K562 (cell line): ENCODE results near the gene USP24. TPM values are rescaled to one million over a fixed set of nuclear protein-coding genes. Genes with fewer than 3 reads are reported as not detected.
A peak's percentile ranks its signal among the peaks of the same experiment; 100 is the strongest.

Experiments used
- EHMT2 ChIP-seq: fragments of 450-650 bp; IDR thresholded peaks from 2 replicates; pipeline ENCODE4 v1.6.1; 2018; ENCODE audit warnings: antibody characterized with exemption
- EP300 ChIP-seq: IDR thresholded peaks from 2 replicates; pipeline ENCODE4 v1.6.1; 2012; ENCODE audit warnings: low read length, improper control_type of control experiment
- HEY1 ChIP-seq: fragments of 250-450 bp; sonication (Bioruptor Pico); IDR thresholded peaks from 2 replicates; pipeline ENCODE4 v1.5.0; 2020; ENCODE audit warnings: mild to moderate bottlenecking, moderate library complexity, borderline replicate concordance
- L3MBTL2 ChIP-seq: fragments of 450-650 bp; IDR thresholded peaks from 2 replicates; pipeline ENCODE4 v1.6.1; 2016; ENCODE audit warnings: mild to moderate bottlenecking, moderate library complexity
- MEF2A ChIP-seq: IDR thresholded peaks from 2 replicates; pipeline ENCODE4 v1.6.1; 2011; ENCODE audit warnings: low read depth, mild to moderate bottlenecking, low read length, moderate library complexity; ENCODE audit not compliant: control insufficient read depth
- NFIC ChIP-seq: fragments of 450-650 bp; IDR thresholded peaks from 2 replicates; pipeline ENCODE4 v1.6.1; 2017; ENCODE audit warnings: mild to moderate bottlenecking, inconsistent platforms
- SOX6 ChIP-seq: fragments of 450-650 bp; IDR thresholded peaks from 2 replicates; pipeline ENCODE4 v1.6.1; 2014; ENCODE audit warnings: mild to moderate bottlenecking
- SPI1 ChIP-seq: IDR thresholded peaks from 2 replicates; pipeline ENCODE4 v1.6.1; 2011; ENCODE audit warnings: low read depth, low read length, control low read depth, borderline replicate concordance
- SRSF7 ChIP-seq: fragments of 200-400 bp; formaldehyde crosslinking; optimal IDR thresholded peaks from 2 replicates; pipeline ENCODE3; 2017; ENCODE audit warnings: mild to moderate bottlenecking, low read depth, low read length
- TAF7 ChIP-seq: fragments of 450-650 bp; IDR thresholded peaks from 2 replicates; pipeline ENCODE4 v1.6.1; 2016; ENCODE audit warnings: missing genetic modification characterization, missing compliant biosample characterization
- ZNF311 ChIP-seq: fragments of 250-450 bp; sonication (Bioruptor Pico); IDR thresholded peaks from 2 replicates; pipeline ENCODE4 v1.4.0; 2020; ENCODE audit warnings: mild to moderate bottlenecking, moderate library complexity
- ZNF384 ChIP-seq: IDR thresholded peaks from 2 replicates; pipeline ENCODE4 v1.6.1; 2012; ENCODE audit warnings: low read depth, low read length, improper control_type of control experiment
- ZNF644 ChIP-seq: fragments of 200-800 bp; sonication (Bioruptor generic); IDR thresholded peaks from 2 replicates; pipeline ENCODE4 v1.6.1; 2016; ENCODE audit warnings: low read depth, missing genetic modification characterization, missing compliant biosample characterization
- polyA plus RNA-seq, 8 experiments: library from polyadenylated mRNA; depleted of rRNA in 4 of 8; stranded (reverse) in 5 of 8; unstranded in 3 of 8; fragments of >200 nt; fragmentation: Nextera tagmentation in 2 of 8; fragmentation: Illumina TruSeq in 1 of 8; extraction: Ambion mirVana in 2 of 8; extraction: Trizol in 1 of 8; gene quantifications; 2 replicates each; pipeline versions ENCODE4 v1.2.1 to v1.2.3, GENCODE V29; 2011 to 2014; ENCODE audit warnings: inconsistent platforms in 1 of 8, missing spikeins in 1 of 8
- total RNA-seq, 7 experiments: library from RNA; depleted of rRNA in 6 of 7; stranded (reverse); fragments of >200 nt in 6 of 7; fragmentation: Illumina TruSeq in 2 of 7; extraction: Trizol in 2 of 7; gene quantifications; 2 replicates each; pipeline versions ENCODE4 v1.2.1 to v1.2.3, GENCODE V29; 2011 to 2021; ENCODE audit warnings: low replicate concordance in 1 of 7
- TF ChIP-seq, protein P1 (sequence below), 2 experiments: fragments of 450-650 bp in 1 of 2; sonication (generic) in 1 of 2; formaldehyde crosslinking in 1 of 2; IDR thresholded peaks in 1 of 2; conservative IDR thresholded peaks in 1 of 2; 2 replicates each; pipeline versions ENCODE4 v1.6.1 to v1.8.1; 2016 to 2023; ENCODE audit warnings: mild to moderate bottlenecking in 2 of 2, moderate library complexity in 2 of 2, inconsistent platforms in 1 of 2, missing genetic modification reagents in 1 of 2
- TF ChIP-seq, protein P2 (sequence below), 2 experiments: fragments of 150-350 bp in 1 of 2; IDR thresholded peaks; 2 replicates each; pipeline ENCODE4 v1.6.1; 2012 to 2016; ENCODE audit warnings: low read depth in 2 of 2, low read length in 2 of 2, mild to moderate bottlenecking in 1 of 2, moderate library complexity in 1 of 2
- TF ChIP-seq, protein P3 (sequence below), 2 experiments: IDR thresholded peaks; 2 replicates each; pipeline ENCODE4 v1.6.1; 2012; ENCODE audit warnings: improper control_type of control experiment in 2 of 2, low read depth in 2 of 2, low read length in 2 of 2, borderline replicate concordance in 1 of 2
- TF ChIP-seq, protein P4 (sequence below): fragments of 250-450 bp; sonication (Bioruptor Pico); IDR thresholded peaks from 2 replicates; pipeline ENCODE4 v1.5.0; 2021; ENCODE audit warnings: mild to moderate bottlenecking, borderline replicate concordance

The USP24 gene
- total and polyA plus RNA-seq, 9 of the 15 experiments (the other 6 are each of a cell fraction or from before 2014, with no cell fraction given) = 7.7 to 62.6 (median 36.8) TPM

DNA sequence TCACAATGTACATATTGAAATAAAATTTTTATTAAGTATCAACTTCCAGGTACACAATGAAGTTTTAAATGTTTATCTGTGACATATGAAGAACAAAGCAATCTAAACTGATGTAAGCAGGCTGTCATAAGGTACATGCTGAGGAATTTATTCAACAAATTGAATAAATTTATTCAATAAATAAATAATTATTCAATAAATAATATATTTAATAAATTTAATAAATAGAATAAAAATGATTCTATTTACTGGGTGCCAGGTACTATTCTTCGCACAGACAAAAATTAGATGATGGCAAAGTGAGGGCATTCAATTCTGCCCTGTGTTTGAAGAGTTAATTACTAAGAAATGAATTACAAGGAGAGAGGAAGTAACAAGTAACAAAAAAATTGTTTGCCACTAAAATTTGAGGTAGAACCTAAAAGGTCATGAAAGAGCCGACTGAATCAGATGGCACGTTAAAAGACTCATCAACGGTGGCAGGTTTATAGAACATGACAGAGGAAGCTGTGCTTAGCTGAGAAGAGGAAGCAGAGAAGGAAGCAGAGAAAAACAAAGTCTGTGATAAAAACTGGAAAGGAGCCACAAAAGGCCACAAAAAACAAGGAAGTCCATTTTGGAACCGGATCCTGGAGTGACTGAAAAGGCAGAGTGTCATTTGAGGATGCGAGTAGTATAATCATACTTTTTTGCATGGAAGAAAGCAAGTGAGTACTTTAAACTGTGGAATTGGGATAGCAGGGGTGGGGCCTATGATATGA lies 2.2 kb upstream of the USP24 start (continued):
- TF ChIP-seq, protein P1, sequence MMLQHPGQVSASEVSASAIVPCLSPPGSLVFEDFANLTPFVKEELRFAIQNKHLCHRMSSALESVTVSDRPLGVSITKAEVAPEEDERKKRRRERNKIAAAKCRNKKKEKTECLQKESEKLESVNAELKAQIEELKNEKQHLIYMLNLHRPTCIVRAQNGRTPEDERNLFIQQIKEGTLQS (IDR thresholded peaks at IDR 0.05) = no peak
- TF ChIP-seq, protein P1 (CRISPR knock-in tag; conservative IDR thresholded peaks at IDR 0.05) = 0 out of 2 replicates have a peak, but pooled peaks have one; percentile 27
- TF ChIP-seq MEF2A (no peak), TAF7 (no peak), ZNF384 (no peak; the same call in 1 of the 2 replicates), ZNF644 (tag) (no peak), L3MBTL2 (0 out of 2 replicates have a peak, but pooled peaks have one; percentile 18), NFIC (peak; percentile 83), EHMT2 (no peak), SRSF7 (no peak), ZNF311 (CRISPR knock-in tag) (no peak), HEY1 (CRISPR knock-in tag) (no peak), SPI1 (peak; percentile 92), SOX6 (no peak; the same call in 1 of the 2 replicates), EP300 (peak; percentile 37; the same call in 1 of the 2 replicates)
- TF ChIP-seq, protein P2, sequence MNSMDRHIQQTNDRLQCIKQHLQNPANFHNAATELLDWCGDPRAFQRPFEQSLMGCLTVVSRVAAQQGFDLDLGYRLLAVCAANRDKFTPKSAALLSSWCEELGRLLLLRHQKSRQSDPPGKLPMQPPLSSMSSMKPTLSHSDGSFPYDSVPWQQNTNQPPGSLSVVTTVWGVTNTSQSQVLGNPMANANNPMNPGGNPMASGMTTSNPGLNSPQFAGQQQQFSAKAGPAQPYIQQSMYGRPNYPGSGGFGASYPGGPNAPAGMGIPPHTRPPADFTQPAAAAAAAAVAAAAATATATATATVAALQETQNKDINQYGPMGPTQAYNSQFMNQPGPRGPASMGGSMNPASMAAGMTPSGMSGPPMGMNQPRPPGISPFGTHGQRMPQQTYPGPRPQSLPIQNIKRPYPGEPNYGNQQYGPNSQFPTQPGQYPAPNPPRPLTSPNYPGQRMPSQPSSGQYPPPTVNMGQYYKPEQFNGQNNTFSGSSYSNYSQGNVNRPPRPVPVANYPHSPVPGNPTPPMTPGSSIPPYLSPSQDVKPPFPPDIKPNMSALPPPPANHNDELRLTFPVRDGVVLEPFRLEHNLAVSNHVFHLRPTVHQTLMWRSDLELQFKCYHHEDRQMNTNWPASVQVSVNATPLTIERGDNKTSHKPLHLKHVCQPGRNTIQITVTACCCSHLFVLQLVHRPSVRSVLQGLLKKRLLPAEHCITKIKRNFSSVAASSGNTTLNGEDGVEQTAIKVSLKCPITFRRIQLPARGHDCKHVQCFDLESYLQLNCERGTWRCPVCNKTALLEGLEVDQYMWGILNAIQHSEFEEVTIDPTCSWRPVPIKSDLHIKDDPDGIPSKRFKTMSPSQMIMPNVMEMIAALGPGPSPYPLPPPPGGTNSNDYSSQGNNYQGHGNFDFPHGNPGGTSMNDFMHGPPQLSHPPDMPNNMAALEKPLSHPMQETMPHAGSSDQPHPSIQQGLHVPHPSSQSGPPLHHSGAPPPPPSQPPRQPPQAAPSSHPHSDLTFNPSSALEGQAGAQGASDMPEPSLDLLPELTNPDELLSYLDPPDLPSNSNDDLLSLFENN (IDR thresholded peaks at IDR 0.05; ENCODE audit: low read depth in 2 of 2, low read length in 2 of 2) = no peak
- TF ChIP-seq, protein P3, sequence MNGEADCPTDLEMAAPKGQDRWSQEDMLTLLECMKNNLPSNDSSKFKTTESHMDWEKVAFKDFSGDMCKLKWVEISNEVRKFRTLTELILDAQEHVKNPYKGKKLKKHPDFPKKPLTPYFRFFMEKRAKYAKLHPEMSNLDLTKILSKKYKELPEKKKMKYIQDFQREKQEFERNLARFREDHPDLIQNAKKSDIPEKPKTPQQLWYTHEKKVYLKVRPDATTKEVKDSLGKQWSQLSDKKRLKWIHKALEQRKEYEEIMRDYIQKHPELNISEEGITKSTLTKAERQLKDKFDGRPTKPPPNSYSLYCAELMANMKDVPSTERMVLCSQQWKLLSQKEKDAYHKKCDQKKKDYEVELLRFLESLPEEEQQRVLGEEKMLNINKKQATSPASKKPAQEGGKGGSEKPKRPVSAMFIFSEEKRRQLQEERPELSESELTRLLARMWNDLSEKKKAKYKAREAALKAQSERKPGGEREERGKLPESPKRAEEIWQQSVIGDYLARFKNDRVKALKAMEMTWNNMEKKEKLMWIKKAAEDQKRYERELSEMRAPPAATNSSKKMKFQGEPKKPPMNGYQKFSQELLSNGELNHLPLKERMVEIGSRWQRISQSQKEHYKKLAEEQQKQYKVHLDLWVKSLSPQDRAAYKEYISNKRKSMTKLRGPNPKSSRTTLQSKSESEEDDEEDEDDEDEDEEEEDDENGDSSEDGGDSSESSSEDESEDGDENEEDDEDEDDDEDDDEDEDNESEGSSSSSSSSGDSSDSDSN (IDR thresholded peaks at IDR 0.05; ENCODE audit: borderline replicate concordance in 1 of 2, low read depth in 2 of 2, low read length in 2 of 2) = no peak
- TF ChIP-seq, protein P4, sequence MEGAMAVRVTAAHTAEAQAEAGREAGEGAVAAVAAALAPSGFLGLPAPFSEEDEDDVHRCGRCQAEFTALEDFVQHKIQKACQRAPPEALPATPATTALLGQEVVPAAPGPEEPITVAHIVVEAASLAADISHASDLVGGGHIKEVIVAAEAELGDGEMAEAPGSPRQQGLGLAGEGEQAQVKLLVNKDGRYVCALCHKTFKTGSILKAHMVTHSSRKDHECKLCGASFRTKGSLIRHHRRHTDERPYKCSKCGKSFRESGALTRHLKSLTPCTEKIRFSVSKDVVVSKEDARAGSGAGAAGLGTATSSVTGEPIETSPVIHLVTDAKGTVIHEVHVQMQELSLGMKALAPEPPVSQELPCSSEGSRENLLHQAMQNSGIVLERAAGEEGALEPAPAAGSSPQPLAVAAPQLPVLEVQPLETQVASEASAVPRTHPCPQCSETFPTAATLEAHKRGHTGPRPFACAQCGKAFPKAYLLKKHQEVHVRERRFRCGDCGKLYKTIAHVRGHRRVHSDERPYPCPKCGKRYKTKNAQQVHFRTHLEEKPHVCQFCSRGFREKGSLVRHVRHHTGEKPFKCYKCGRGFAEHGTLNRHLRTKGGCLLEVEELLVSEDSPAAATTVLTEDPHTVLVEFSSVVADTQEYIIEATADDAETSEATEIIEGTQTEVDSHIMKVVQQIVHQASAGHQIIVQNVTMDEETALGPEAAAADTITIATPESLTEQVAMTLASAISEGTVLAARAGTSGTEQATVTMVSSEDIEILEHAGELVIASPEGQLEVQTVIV (CRISPR knock-in tag) = 0 out of 2 replicates have a peak, but pooled peaks have one; percentile 38
